ENCODE results near the gene COPS2.

COPS2 gene

DNA sequence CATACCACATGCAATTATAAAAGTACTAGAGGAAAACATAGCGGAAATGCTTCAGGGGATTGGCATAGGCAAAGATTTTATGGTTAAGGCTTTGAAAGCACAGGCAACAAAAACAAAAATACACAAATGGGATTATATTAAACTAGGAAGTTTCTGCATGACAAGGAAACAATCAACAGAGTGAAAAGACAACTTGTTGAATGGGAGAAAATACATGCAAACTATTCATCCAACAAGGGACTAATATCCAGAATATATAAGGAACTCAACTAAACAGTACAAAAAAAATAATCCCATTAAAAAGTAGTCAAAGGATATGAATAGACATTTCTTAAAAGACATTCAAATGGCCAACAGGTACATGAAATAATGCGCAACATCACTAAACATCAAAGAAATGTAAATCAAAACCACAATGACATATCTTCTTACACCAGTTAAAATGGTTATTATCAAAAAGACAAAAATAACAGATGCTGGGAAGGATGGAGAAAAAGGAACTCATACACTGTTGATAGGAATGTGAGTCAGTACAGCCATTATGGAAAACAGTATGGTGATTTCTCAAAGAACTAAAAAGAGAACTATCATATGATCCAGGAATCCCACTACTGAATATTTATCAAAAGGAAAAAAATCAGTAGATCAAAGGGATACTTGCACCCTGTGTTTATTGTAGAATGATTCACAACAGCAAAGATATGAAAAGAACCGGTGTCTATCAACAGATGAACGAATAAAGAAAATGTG lies 39.1 kb downstream of the COPS2 start:
- no peak for TF ChIP-seq CTCF (IDR thresholded peaks at IDR 0.05; ENCODE audit: borderline replicate concordance, control extremely low read depth, extremely low read depth, insufficient read depth, missing control alignments)
- DNase-seq (ENCODE audit: low spot score): no peak
- in situ Hi-C loops (cut with MboI; ENCODE audit: low sequenced_read_pairs, unreplicated experiment): no loop called here

- TF ChIP-seq CTCF (IDR thresholded peaks at IDR 0.05; ENCODE audit: borderline replicate concordance, control extremely low read depth, extremely low read depth, insufficient read depth, missing control alignments): no peak
- DNase-seq (ENCODE audit: low spot score): no peak
- in situ Hi-C loops (cut with MboI; ENCODE audit: low sequenced_read_pairs, unreplicated experiment): no loop called here
These were observed 40.3 kb downstream of the COPS2 start for GRCh38 chr15:49115062-49115461.

GRCh38 chr15:49110158-49110944 lies 45.0 kb downstream of the COPS2 start:
- TF ChIP-seq CTCF (IDR thresholded peaks at IDR 0.05; ENCODE audit: borderline replicate concordance, control extremely low read depth, extremely low read depth, insufficient read depth, missing control alignments): no peak
- no peak for DNase-seq (ENCODE audit: low spot score)
- in situ Hi-C loops (cut with MboI; ENCODE audit: low sequenced_read_pairs, unreplicated experiment): no loop called here

DNA sequence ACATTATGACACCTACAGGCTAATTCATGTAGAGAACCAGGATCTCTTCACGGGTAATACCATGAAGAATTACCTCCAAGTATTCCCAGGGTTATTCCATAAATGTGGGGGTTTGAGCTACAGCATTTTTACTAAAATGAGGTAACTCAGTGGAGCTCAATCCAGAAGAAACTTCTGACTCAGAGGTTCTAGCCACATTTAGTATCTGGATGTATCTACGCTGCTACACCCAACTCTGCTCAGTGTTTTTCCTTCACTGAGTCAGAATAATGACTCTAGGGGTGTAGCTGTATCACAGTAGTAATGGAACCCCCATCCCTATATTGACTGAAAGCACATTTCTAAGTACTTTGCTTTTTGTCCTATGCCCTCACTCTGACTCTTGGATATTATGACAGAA lies 52.4 kb downstream of the COPS2 start:
- in situ Hi-C loops (cut with MboI; ENCODE audit: low sequenced_read_pairs, unreplicated experiment): no loop called here
- no peak for DNase-seq (ENCODE audit: low spot score)
- TF ChIP-seq CTCF (IDR thresholded peaks at IDR 0.05; ENCODE audit: borderline replicate concordance, control extremely low read depth, extremely low read depth, insufficient read depth, missing control alignments): no peak

DNA sequence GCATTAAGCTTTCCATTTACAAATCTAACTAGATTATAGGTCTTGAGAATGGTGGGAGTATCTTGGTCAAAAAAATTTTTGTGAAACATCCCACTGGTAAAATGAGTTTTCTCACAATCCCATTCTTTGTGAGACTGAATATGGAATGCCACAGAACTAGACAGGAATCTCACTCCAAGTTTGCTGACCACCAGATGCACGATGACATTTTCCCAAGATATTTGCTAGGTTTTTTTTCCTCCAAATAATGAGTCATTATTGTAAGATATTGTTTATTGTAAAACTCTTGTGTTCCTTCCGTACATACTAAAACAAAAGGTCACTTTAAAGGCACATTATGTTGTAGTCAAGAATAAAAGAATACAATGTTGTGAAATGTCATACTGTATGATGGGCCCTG lies 53.9 kb downstream of the COPS2 start:
- no peak for TF ChIP-seq CTCF (IDR thresholded peaks at IDR 0.05; ENCODE audit: borderline replicate concordance, control extremely low read depth, extremely low read depth, insufficient read depth, missing control alignments)
- in situ Hi-C loops (cut with MboI; ENCODE audit: low sequenced_read_pairs, unreplicated experiment): no loop called here
- DNase-seq (ENCODE audit: low spot score): no peak

GRCh38 chr15:49096090-49096750 lies 59.2 kb downstream of the COPS2 start:
- in situ Hi-C loops (cut with MboI; ENCODE audit: low sequenced_read_pairs, unreplicated experiment): loop anchor here (25.0 kb wide), 1 partner anchor 1041 kb away; no protein-coding TSS in a partner anchor
- DNase-seq (ENCODE audit: low spot score): no peak
- TF ChIP-seq CTCF (IDR thresholded peaks at IDR 0.05; ENCODE audit: borderline replicate concordance, control extremely low read depth, extremely low read depth, insufficient read depth, missing control alignments): no peak

All from GM13976 (cell line).